H1 (cell line): ENCODE results near the gene HBEGF. TPM values are rescaled to one million over a fixed set of nuclear protein-coding genes. Genes with fewer than 3 reads are reported as not detected.

ENCODE experiments used
- BCL11A ChIP-seq, 2 experiments: IDR thresholded peaks; one replicate each; pipeline ENCODE4 v1.6.1; 2011; ENCODE audit warnings: low read depth in 2 of 2, low read length in 2 of 2, mild to moderate bottlenecking in 2 of 2
- CTBP2 ChIP-seq: IDR thresholded peaks from 2 replicates; pipeline ENCODE4 v1.7.0; 2011; ENCODE audit warnings: borderline replicate concordance, mild to moderate bottlenecking, moderate library complexity, mixed read lengths, low read length; ENCODE audit not compliant: insufficient read depth, insufficient read length
- EGR1 ChIP-seq: IDR thresholded peaks from 2 replicates; pipeline ENCODE4 v1.6.1; 2011; ENCODE audit warnings: low read depth, low read length, borderline replicate concordance
- FOSL1 ChIP-seq: IDR thresholded peaks from 2 replicates; pipeline ENCODE4 v1.6.1; 2011; ENCODE audit warnings: mild to moderate bottlenecking, low read depth, low read length, moderate library complexity; ENCODE audit not compliant: insufficient read depth
- GTF2F1 ChIP-seq: IDR thresholded peaks from 2 replicates; pipeline ENCODE4 v1.6.1; 2012; ENCODE audit warnings: low read depth, low read length, improper control_type of control experiment, borderline replicate concordance
- HDAC2 ChIP-seq, 2 experiments: fragments of 300-600 bp in 1 of 2; sonication (generic) in 1 of 2; IDR thresholded peaks; 2 replicates each; pipeline ENCODE4 v1.6.1; 2011 to 2012; ENCODE audit warnings: low read depth in 2 of 2, low read length in 2 of 2, mild to moderate bottlenecking in 2 of 2, moderate library complexity in 2 of 2, borderline replicate concordance in 1 of 2, inconsistent platforms in 1 of 2
- HDAC6 ChIP-seq: IDR thresholded peaks from one replicate; pipeline ENCODE4 v1.7.1; 2012; ENCODE audit warnings: low read depth, mild to moderate bottlenecking, inconsistent platforms, low read length, moderate library complexity
- JUND ChIP-seq: IDR thresholded peaks from 2 replicates; pipeline ENCODE4 v1.6.1; 2011; ENCODE audit warnings: mild to moderate bottlenecking, improper control_type of control experiment, low read length
- KDM1A ChIP-seq: fragments of 200-600, 300-600 bp; sonication (generic); IDR thresholded peaks from 2 replicates; pipeline ENCODE4 v1.7.1; 2016; ENCODE audit warnings: mild to moderate bottlenecking, low read length, borderline replicate concordance
- NANOG ChIP-seq: IDR thresholded peaks from 2 replicates; pipeline ENCODE4 v1.6.1; 2011; ENCODE audit warnings: low read length, low read depth, mild to moderate bottlenecking, inconsistent platforms; ENCODE audit not compliant: insufficient read depth, poor library complexity, severe bottlenecking
- SP2 ChIP-seq: IDR thresholded peaks from 2 replicates; pipeline ENCODE4 v1.6.1; 2012; ENCODE audit warnings: mild to moderate bottlenecking, low read length, inconsistent platforms
- SUZ12 ChIP-seq: fragments of 200-600 bp; sonication (generic); IDR thresholded peaks from 2 replicates; pipeline ENCODE4 v1.6.1; 2012; ENCODE audit warnings: mild to moderate bottlenecking, inconsistent platforms, low read length, moderate library complexity, mixed read lengths
- TAF1 ChIP-seq: IDR thresholded peaks from 2 replicates; pipeline ENCODE4 v1.6.1; 2011; ENCODE audit warnings: mild to moderate bottlenecking, low read depth, low read length
- TAF7 ChIP-seq: optimal IDR thresholded peaks from 2 replicates; pipeline ENCODE3; 2011; ENCODE audit warnings: low read depth, mild to moderate bottlenecking, inconsistent platforms, low read length, moderate library complexity, borderline replicate concordance
- TCF12 ChIP-seq: IDR thresholded peaks from 2 replicates; pipeline ENCODE4 v1.6.1; 2011; ENCODE audit warnings: low read depth, mild to moderate bottlenecking, low read length
- YY1 ChIP-seq: IDR thresholded peaks from 2 replicates; pipeline ENCODE4 v1.6.1; 2011; ENCODE audit warnings: low read depth, mild to moderate bottlenecking, low read length
- polyA plus RNA-seq, 7 experiments: library from polyadenylated mRNA; depleted of rRNA in 3 of 7; stranded (reverse) in 5 of 7; unstranded in 2 of 7; fragments of >200 nt in 5 of 7; fragments of 200-250 nt in 2 of 7; gene quantifications; 1 replicate in 5 of 7; 2 replicates in 1 of 7; 4 replicates in 1 of 7; pipeline versions ENCODE4 v1.2.1 to v1.2.3, GENCODE V29; 2011 to 2013; ENCODE audit warnings: missing spikeins in 2 of 7, mixed read lengths in 2 of 7
- total RNA-seq: library from RNA; stranded (reverse); fragmentation: NEBNext Ultra II Directional; extraction: Animal tissue kit (Norgen Biotek cat#: 25700); gene quantifications from 2 replicates; pipeline ENCODE4 v1.2.1, GENCODE V29; 2021
- TF ChIP-seq, protein P1 (sequence below): IDR thresholded peaks from 2 replicates; pipeline ENCODE4 v1.6.1; 2012; ENCODE audit warnings: low read length, inconsistent platforms

Gene HBEGF
- total and polyA plus RNA-seq, 2 of the 8 experiments (the other 6 are each of a cell fraction or from before 2014, with no cell fraction given) = 2.4 to 2.5 TPM

DNA sequence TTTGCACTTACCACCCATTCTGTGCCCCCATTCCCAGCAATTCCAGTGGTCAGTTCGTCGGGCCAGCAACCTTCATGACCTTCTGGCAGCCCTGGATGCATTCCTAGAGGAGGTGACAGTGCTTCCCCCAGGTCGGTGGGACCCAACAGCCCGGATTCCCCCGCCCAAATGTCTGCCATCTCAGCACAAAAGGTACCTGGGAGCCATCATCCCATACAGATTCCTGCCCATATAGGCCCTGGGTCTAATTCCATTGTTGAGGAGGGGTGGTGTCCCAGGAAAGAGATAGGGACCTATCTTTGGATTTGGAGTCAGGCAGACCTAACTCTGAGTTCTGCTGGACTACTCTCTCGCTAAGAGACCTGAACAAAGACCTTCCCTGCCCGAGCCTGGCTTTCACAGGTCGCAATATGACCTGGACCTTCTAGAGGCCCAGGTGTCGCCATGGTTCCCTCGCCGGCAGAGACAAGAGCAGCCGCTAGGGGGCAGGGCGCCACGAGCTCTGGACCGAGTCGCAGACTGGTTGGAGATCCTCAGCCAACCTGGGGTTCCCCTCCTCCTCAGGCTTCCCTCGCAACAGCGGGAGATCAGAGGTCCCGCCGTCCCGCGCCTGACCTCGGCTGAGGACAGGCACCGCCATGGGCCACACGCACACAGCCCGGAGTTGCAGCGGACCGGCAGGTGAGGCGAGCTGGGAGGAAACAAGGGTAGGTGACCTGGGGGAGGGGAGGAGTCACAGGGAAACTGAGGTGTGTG, 16.6 kb upstream of the HBEGF start (continued):
- TF ChIP-seq HDAC2 (IDR thresholded peaks at IDR 0.05; ENCODE audit: borderline replicate concordance in 1 of 2, low read depth in 2 of 2, low read length in 2 of 2) (no peak; a peak in 1 of 4 replicates), SP2 (no peak), JUND (no peak), KDM1A (peak; percentile 21; the same call in 1 of the 2 replicates), TCF12 (0 out of 2 replicates have a peak, but pooled peaks have one; percentile 72), TAF7 (peak; percentile 50), FOSL1 (no peak), EGR1 (no peak), HDAC6 (no peak), SUZ12 (no peak), BCL11A (IDR thresholded peaks at IDR 0.05; ENCODE audit: low read depth in 2 of 2, low read length in 2 of 2) (no peak), TAF1 (peak; percentile 60; the same call in 1 of the 2 replicates), CTBP2 (no peak), YY1 (peak; percentile 82), NANOG (peak; percentile 18), GTF2F1 (no peak)
- TF ChIP-seq, protein P1, sequence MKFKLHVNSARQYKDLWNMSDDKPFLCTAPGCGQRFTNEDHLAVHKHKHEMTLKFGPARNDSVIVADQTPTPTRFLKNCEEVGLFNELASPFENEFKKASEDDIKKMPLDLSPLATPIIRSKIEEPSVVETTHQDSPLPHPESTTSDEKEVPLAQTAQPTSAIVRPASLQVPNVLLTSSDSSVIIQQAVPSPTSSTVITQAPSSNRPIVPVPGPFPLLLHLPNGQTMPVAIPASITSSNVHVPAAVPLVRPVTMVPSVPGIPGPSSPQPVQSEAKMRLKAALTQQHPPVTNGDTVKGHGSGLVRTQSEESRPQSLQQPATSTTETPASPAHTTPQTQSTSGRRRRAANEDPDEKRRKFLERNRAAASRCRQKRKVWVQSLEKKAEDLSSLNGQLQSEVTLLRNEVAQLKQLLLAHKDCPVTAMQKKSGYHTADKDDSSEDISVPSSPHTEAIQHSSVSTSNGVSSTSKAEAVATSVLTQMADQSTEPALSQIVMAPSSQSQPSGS = no peak
